Fibroblast of lung (primary cell): ENCODE data around the gene SLC25A30. TPM values are rescaled to one million over a fixed set of nuclear protein-coding genes. Genes with fewer than 3 reads are reported as not detected.
"Not testable (repeated sequence)": the region's sequence is repeated elsewhere in the genome, so short reads cannot be mapped to it uniquely, and the experiment has no call there.

ENCODE experiments used
- DNase-seq, 2 donors: peaks; one replicate each; pipeline versions ENCODE4 v3.0.0 to v3.0.0-alpha.2; 2010; ENCODE audit warnings: low read depth in 2 of 2
- H2AFZ ChIP-seq: 2 replicates; pipeline ENCODE4 v1.5.1; 2012; ENCODE audit warnings: low read length, control low read depth, inconsistent platforms
- H3K27ac ChIP-seq: 2 replicates; pipeline ENCODE4 v1.5.1; 2011; ENCODE audit warnings: low read length, control low read depth; ENCODE audit not compliant: insufficient read depth
- H3K27me3 ChIP-seq: 2 replicates; pipeline ENCODE4 v1.5.1; 2011; ENCODE audit warnings: mild to moderate bottlenecking, low read length; ENCODE audit not compliant: control insufficient read depth, insufficient read depth
- H3K36me3 ChIP-seq: 2 replicates; pipeline ENCODE4 v1.5.1; 2011; ENCODE audit warnings: low read length; ENCODE audit not compliant: control insufficient read depth, insufficient read depth
- H3K4me1 ChIP-seq: 2 replicates; pipeline ENCODE4 v1.5.1; 2011; ENCODE audit warnings: low read length; ENCODE audit not compliant: control insufficient read depth, insufficient read depth; ENCODE audit errors: extremely low read depth
- H3K4me2 ChIP-seq: 2 replicates; pipeline ENCODE4 v1.5.1; 2011; ENCODE audit warnings: low read length, control low read depth; ENCODE audit not compliant: insufficient read depth; ENCODE audit errors: extremely low read depth
- H3K4me3 ChIP-seq, 4 experiments: fragments of 200-600 bp in 1 of 4; sonication (generic) in 1 of 4; replicated peaks in 1 of 4; 2 replicates each; pipeline ENCODE4 v1.5.1; 2011 to 2016; ENCODE audit warnings: low read length in 4 of 4, low read depth in 3 of 4, mild to moderate bottlenecking in 3 of 4, control low read depth in 2 of 4, inconsistent platforms in 1 of 4, mixed read lengths in 1 of 4; ENCODE audit not compliant: insufficient read depth in 1 of 4; ENCODE audit errors: control extremely low read depth in 1 of 4
- H3K79me2 ChIP-seq: 2 replicates; pipeline ENCODE4 v1.5.1; 2012; ENCODE audit warnings: mild to moderate bottlenecking, low read length, inconsistent platforms; ENCODE audit not compliant: control insufficient read depth, insufficient read depth
- H3K9ac ChIP-seq: 2 replicates; pipeline ENCODE4 v1.5.1; 2011; ENCODE audit warnings: mild to moderate bottlenecking, low read length, control low read depth; ENCODE audit not compliant: insufficient read depth
- H3K9me3 ChIP-seq: 2 replicates; pipeline ENCODE4 v1.5.1; 2012; ENCODE audit warnings: low read depth, low read length; ENCODE audit not compliant: control insufficient read depth, insufficient read depth
- H4K20me1 ChIP-seq: 2 replicates; pipeline ENCODE4 v1.5.1; 2011; ENCODE audit warnings: low read length; ENCODE audit not compliant: control insufficient read depth, insufficient read depth; ENCODE audit errors: extremely low read depth
- EZH2 ChIP-seq: IDR thresholded peaks from 2 replicates; pipeline ENCODE4 v1.5.1; 2012; ENCODE audit warnings: low read length, control low read depth, mild to moderate bottlenecking; ENCODE audit errors: missing control alignments
- polyA plus RNA-seq, 2 donors: library from polyadenylated mRNA; depleted of rRNA in 1 of 2; stranded (reverse) in 1 of 2; unstranded in 1 of 2; fragments of >200 nt; gene quantifications; 2 replicates each; pipeline ENCODE4 v1.2.1, GENCODE V29; 2011 to 2012; ENCODE audit warnings: missing spikeins in 1 of 2
- total RNA-seq: library from RNA; depleted of rRNA; stranded (reverse); fragments of >200 nt; gene quantifications from 2 replicates; pipeline ENCODE4 v1.2.1, GENCODE V29; 2014
- TF ChIP-seq, protein P1 (sequence below), 2 donors: IDR thresholded peaks in 1 of 2; conservative IDR thresholded peaks in 1 of 2; 1 replicate in 1 of 2; 2 replicates in 1 of 2; pipeline ENCODE4 v1.5.1; 2011 to 2012; ENCODE audit warnings: low read length in 2 of 2, control low read depth in 1 of 2, inconsistent platforms in 1 of 2, low read depth in 1 of 2, mild to moderate bottlenecking in 1 of 2

Gene SLC25A30
- total and polyA plus RNA-seq, 2 donors (not counting 1 experiment from before 2014, with no cell fraction given): 14.5 to 27.6 TPM

DNA sequence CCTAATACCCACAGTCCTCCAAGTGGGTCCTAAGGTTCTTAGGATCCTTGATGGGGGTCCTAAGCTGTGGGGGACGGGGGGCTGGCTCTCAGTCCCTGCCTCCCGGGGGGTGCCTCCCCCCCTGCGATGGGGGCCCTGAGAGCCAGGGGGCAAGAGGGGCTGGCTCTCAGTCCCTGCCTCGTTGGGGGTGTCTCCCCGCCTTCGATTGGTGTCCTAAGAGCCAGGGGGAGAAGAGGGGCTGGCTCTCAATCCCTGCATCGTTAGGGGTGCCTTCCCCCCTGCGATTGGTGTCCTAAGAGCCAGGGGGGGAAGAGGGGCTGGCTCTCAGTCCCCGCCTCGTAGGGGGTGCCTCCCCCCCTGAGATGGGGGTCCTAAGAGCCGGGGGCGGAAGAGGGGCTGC is 37.0 kb downstream of the SLC25A30 start:
- no peaks in the 10 kb centered on the region for H3K9me3 ChIP-seq

DNA sequence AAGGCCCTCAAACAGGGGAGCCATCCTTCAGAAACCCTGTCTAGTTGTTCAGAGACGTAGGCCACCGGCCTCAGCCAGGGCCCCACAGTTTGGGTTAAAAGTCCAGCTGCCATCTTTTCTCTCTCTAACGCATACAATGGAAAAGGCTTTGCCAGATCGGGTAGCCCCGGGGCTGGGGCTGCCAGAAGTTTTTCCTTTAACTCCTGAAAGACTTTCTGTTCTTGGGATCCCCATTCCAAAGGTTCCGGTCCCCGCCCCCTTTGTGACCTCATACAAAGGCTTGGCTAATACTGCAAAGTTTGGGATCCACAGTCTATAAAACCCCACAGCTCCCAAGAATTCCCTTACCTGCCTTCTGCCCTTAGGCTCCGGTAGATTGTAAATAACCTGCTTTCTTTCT is 37.5 kb downstream of the SLC25A30 start:
- H3K4me2 ChIP-seq, H3K36me3 ChIP-seq, H3K79me2 ChIP-seq, H3K4me3 ChIP-seq, H3K27me3 ChIP-seq, H3K4me1 ChIP-seq, H3K9ac ChIP-seq, H2AFZ ChIP-seq, H4K20me1 ChIP-seq, DNase-seq, H3K9me3 ChIP-seq, H3K27ac ChIP-seq: not testable (repeated sequence)

More for the DNA sequence above, 37.0 kb downstream of the SLC25A30 start:
- DNase-seq: no peak
- Histone ChIP-seq H3K79me2 (no peaks in the 10 kb centered on the region), H3K4me3 (no peak overlapping the region), H3K4me2 (no peak overlapping the region), H3K36me3 (no peaks in the 10 kb centered on the region), H4K20me1 (no peaks in the 10 kb centered on the region), H3K27me3 (no peaks in the 10 kb centered on the region), H3K9ac (no peak overlapping the region), H2AFZ (no peak overlapping the region), H3K4me1 (no peaks in the 10 kb centered on the region), H3K27ac (no peak overlapping the region)
- TF ChIP-seq EZH2: no peak
- TF ChIP-seq, protein P1, sequence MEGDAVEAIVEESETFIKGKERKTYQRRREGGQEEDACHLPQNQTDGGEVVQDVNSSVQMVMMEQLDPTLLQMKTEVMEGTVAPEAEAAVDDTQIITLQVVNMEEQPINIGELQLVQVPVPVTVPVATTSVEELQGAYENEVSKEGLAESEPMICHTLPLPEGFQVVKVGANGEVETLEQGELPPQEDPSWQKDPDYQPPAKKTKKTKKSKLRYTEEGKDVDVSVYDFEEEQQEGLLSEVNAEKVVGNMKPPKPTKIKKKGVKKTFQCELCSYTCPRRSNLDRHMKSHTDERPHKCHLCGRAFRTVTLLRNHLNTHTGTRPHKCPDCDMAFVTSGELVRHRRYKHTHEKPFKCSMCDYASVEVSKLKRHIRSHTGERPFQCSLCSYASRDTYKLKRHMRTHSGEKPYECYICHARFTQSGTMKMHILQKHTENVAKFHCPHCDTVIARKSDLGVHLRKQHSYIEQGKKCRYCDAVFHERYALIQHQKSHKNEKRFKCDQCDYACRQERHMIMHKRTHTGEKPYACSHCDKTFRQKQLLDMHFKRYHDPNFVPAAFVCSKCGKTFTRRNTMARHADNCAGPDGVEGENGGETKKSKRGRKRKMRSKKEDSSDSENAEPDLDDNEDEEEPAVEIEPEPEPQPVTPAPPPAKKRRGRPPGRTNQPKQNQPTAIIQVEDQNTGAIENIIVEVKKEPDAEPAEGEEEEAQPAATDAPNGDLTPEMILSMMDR (conservative IDR thresholded peaks at IDR 0.05 in 1 of 2, IDR thresholded peaks at IDR 0.05 in 1 of 2; ENCODE audit: low read depth in 1 of 2, low read length in 2 of 2): no peak

DNA sequence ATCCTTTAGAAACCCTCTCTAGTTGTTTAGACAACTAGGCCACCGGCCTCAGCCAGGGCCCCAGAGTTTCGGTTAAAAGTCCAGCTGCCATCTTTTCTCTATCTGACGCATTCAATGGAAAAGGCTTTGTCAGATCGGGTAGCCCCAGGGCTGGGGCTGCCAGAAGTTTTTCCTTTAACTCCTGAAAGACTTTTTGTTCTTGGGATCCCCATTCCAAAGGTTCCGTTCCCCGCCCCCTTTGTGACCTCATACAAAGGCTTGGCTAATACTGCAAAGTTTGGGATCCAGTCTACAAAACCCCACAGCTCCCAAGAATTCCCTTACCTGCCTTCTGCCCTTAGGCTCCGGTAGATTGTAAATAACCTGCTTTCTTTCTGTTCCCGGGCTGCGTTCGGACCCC is 38.7 kb downstream of the SLC25A30 start:
- H3K9ac ChIP-seq, H3K4me1 ChIP-seq, DNase-seq, H3K36me3 ChIP-seq, H3K27ac ChIP-seq, H3K9me3 ChIP-seq, H3K27me3 ChIP-seq, H2AFZ ChIP-seq, H3K79me2 ChIP-seq, H4K20me1 ChIP-seq, H3K4me3 ChIP-seq, H3K4me2 ChIP-seq: not testable (repeated sequence)

DNA sequence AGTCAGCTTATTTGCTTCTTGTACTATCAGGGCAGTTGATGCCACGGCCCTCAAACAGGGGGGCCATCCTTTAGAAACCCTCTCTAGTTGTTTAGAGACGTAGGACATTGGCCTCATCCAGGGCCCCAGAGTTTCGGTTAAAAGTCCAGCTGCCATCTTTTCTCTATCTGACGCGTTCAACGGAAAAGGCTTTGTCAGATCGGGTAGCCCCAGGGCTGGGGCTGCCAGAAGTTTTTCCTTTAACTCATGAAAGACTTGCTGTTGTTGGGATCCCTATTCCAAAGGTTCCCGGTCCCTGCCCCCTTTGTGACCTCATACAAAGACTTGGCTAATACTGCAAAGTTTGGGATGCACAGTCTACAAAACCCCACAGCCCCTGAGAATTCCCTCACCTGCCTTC is 39.4 kb downstream of the SLC25A30 start:
- not testable (repeated sequence) for H3K79me2 ChIP-seq, H4K20me1 ChIP-seq, H3K9me3 ChIP-seq, H3K4me1 ChIP-seq, H3K36me3 ChIP-seq, DNase-seq, H2AFZ ChIP-seq, H3K27me3 ChIP-seq, H3K27ac ChIP-seq, H3K4me3 ChIP-seq, H3K9ac ChIP-seq, H3K4me2 ChIP-seq

DNA sequence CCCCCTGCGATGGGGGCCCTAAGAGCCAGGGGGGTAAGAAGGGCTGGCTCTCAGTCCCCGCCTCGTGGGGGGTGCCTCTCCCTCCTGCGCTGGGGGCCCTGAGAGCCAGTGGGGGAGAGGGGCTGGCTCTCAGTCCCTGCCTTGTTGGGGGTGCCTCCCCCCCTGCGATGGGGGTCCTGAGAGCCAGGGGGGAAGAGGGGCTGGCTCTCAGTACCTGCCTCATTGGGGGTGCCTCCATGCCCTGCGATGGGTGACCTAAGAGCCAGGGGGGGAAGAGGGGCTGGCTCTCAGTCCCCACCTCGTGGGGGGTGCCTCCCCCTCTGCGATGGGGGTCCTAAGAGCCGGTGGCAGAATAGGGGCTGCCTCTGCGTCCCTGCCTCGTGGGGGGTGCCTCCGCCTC is 40.9 kb downstream of the SLC25A30 start:
- not testable (repeated sequence) for H3K79me2 ChIP-seq, H3K27me3 ChIP-seq, H3K9ac ChIP-seq, H2AFZ ChIP-seq, H3K27ac ChIP-seq, H3K4me1 ChIP-seq, H4K20me1 ChIP-seq, H3K4me3 ChIP-seq, H3K36me3 ChIP-seq, H3K9me3 ChIP-seq, DNase-seq, H3K4me2 ChIP-seq

DNA sequence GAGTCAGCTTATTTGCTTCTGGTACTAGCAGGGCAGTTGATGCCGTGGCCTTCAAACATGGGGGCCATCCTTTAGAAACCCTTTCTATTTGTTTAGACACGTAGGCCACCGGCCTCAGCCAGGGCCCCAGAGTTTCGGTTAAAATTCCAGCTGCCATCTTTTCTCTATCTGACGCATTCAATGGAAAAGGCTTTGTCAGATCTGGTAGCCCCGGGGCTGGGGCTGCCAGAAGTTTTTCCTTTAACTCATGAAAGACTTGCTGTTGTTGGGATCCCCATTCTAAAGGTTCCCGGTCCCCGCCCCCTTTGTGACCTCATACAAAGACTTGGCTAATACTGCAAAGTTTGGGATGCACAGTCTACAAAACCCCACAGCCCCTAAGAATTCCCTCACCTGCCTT is 41.5 kb downstream of the SLC25A30 start:
- not testable (repeated sequence) for DNase-seq, H3K79me2 ChIP-seq, H4K20me1 ChIP-seq, H3K4me3 ChIP-seq, H3K36me3 ChIP-seq, H3K27ac ChIP-seq, H3K27me3 ChIP-seq, H3K9me3 ChIP-seq, H3K4me1 ChIP-seq, H3K4me2 ChIP-seq, H2AFZ ChIP-seq, H3K9ac ChIP-seq
